Lung (tissue), 12 donors: ENCODE results near the gene KLHL36. TPM values are rescaled to one million over a fixed set of nuclear protein-coding genes. Genes with fewer than 3 reads are reported as not detected.

Experiments used
- ATAC-seq: fragments of 200-7000 bp; cut with Tn5 transposase; one replicate; pipeline ENCODE4 v1.9.1; 2020; ENCODE audit warnings: moderate number of reproducible peaks; ENCODE audit not compliant: insufficient read depth, low FRiP score
- DNase-seq, 3 donors: peaks; one replicate each; pipeline ENCODE4 v3.0.0-alpha.2; 2013 to 2017
- H3K27ac ChIP-seq, 2 donors: one replicate each; pipeline ENCODE4 v1.5.1; 2013; ENCODE audit warnings: mild to moderate bottlenecking in 2 of 2, moderate library complexity in 2 of 2, control low read depth in 1 of 2, inconsistent platforms in 1 of 2, low read depth in 1 of 2, low read length in 1 of 2
- H3K27me3 ChIP-seq, 3 donors: one replicate each; pipeline ENCODE4 v1.5.1; 2013; ENCODE audit warnings: low read length in 2 of 3; ENCODE audit not compliant: control insufficient read depth in 3 of 3, insufficient read depth in 3 of 3
- H3K36me3 ChIP-seq, 4 donors: one replicate each; pipeline ENCODE4 v1.5.1; 2013; ENCODE audit warnings: low read length in 4 of 4, mild to moderate bottlenecking in 1 of 4, moderate library complexity in 1 of 4; ENCODE audit not compliant: control insufficient read depth in 4 of 4, insufficient read depth in 4 of 4
- H3K4me1 ChIP-seq, 5 donors: one replicate each; pipeline ENCODE4 v1.5.1; 2013; ENCODE audit warnings: low read length in 5 of 5, mild to moderate bottlenecking in 2 of 5, moderate library complexity in 1 of 5; ENCODE audit not compliant: control insufficient read depth in 5 of 5, insufficient read depth in 5 of 5
- H3K4me3 ChIP-seq: one replicate; pipeline ENCODE4 v1.5.1; 2013; ENCODE audit warnings: mild to moderate bottlenecking, control low read depth, moderate library complexity
- H3K9ac ChIP-seq, 2 donors: one replicate each; pipeline ENCODE4 v1.5.1; 2013; ENCODE audit warnings: low read length in 2 of 2, control low read depth in 1 of 2; ENCODE audit not compliant: insufficient read depth in 1 of 2
- H3K9me3 ChIP-seq, 4 donors: one replicate each; pipeline ENCODE4 v1.5.1; 2013; ENCODE audit warnings: low read length in 3 of 4, mild to moderate bottlenecking in 1 of 4, moderate library complexity in 1 of 4; ENCODE audit not compliant: control insufficient read depth in 4 of 4, insufficient read depth in 3 of 4
- CTCF ChIP-seq: IDR thresholded peaks from 2 replicates; pipeline ENCODE4 v1.5.1; 2012; ENCODE audit warnings: mild to moderate bottlenecking; ENCODE audit errors: control extremely low read depth, extremely low read depth
- WGBS, 2 donors: extraction: QIAGEN DNeasy Blood & Tissue Kit; methylation state at CpG; one replicate each; pipeline ENCODE4 v1.1.7; 2013; 5-methylcytosine and 5-hydroxymethylcytosine counted together
- polyA plus RNA-seq, 2 donors: library from polyadenylated mRNA; stranded (reverse); fragments of 200-250 nt; gene quantifications; one replicate each; pipeline ENCODE4 v1.2.1, GENCODE V29; 2013
- total RNA-seq, 2 donors: library from RNA; depleted of rRNA in 1 of 2; stranded (reverse); fragments of >200 nt in 1 of 2; gene quantifications; one replicate each; pipeline ENCODE4 v1.2.1, GENCODE V29; 2014 to 2021
- donor health status: control.
- donor health status: control.
- donor health status: Bipolar disorder and iron deficiency.
- donor health status: healthy.
- donor health status: DM: yes; HTN: yes; CAD: no.

The KLHL36 gene
- total and polyA plus RNA-seq, 4 donors, result 18.1 to 52.7 (median 32.3) TPM

- H3K36me3 ChIP-seq, result no peaks in the 10 kb centered on the region
- no peaks in the 10 kb centered on the region for H3K27me3 ChIP-seq
- H3K27ac ChIP-seq, result no peak overlapping the region
- no peaks in the 10 kb centered on the region for H3K9me3 ChIP-seq
- no peak for ATAC-seq
- no peak overlapping the region for H3K9ac ChIP-seq
- peak in 2 of 3 donors; percentile 52 to 69 for DNase-seq
- WGBS, 2 donors, result 53 to 69% methylated on average over 9 of the region's 9 CpGs
- no peak for TF ChIP-seq CTCF
- H3K4me1 ChIP-seq, result peaks cover 0 to 8% (median 0%) of the 10 kb centered on the region in 5 donors
- H3K4me3 ChIP-seq, result no peak overlapping the region
Observed at GRCh38 chr16:84633622-84634021, 14.7 kb upstream of the KLHL36 start.

- H3K27ac ChIP-seq, result no peak overlapping the region
- H3K4me1 ChIP-seq, result peaks cover 0 to 8% (median 0%) of the 10 kb centered on the region in 5 donors
- WGBS, 2 donors, result 48 to 80% methylated on average over 8 of the region's 8 CpGs
- no peaks in the 10 kb centered on the region for H3K27me3 ChIP-seq
- no peak overlapping the region for H3K9ac ChIP-seq
- H3K36me3 ChIP-seq, result no peaks in the 10 kb centered on the region
- TF ChIP-seq CTCF, result no peak
- DNase-seq (no peak), ATAC-seq (no peak)
- no peak overlapping the region for H3K4me3 ChIP-seq
- no peaks in the 10 kb centered on the region for H3K9me3 ChIP-seq
Observed at GRCh38 chr16:84635702-84636101, 12.6 kb upstream of the KLHL36 start.

GRCh38 chr16:84637709-84638108 is 10.6 kb upstream of the KLHL36 start:
- Histone ChIP-seq H3K36me3 (no peaks in the 10 kb centered on the region), H3K27ac (no peak overlapping the region), H3K4me1 (peaks cover 0 to 7% (median 0%) of the 10 kb centered on the region in 5 donors), H3K4me3 (no peak overlapping the region), H3K27me3 (peaks cover 0 to 3% (median 0%) of the 10 kb centered on the region in 3 donors), H3K9me3 (no peaks in the 10 kb centered on the region), H3K9ac (no peak overlapping the region)
- TF ChIP-seq CTCF, result no peak
- no peak for ATAC-seq
- WGBS, 2 donors, result 89 to 94% methylated on average over 4 of the region's 4 CpGs
- DNase-seq, result no peak

- no peaks in the 10 kb centered on the region for H3K36me3 ChIP-seq
- no peak for DNase-seq
- no peaks in the 10 kb centered on the region for H3K9me3 ChIP-seq
- no peak for TF ChIP-seq CTCF
- H3K9ac ChIP-seq, result no peak overlapping the region
- WGBS, 2 donors, result 96% methylated on average over 8 of the region's 8 CpGs
- no peak for ATAC-seq
- no peak overlapping the region for H3K27ac ChIP-seq
- H3K27me3 ChIP-seq, result peaks cover 0 to 3% (median 0%) of the 10 kb centered on the region in 3 donors
- no peak overlapping the region for H3K4me3 ChIP-seq
- peaks cover 0 to 13% (median under 1%) of the 10 kb centered on the region in 5 donors for H3K4me1 ChIP-seq
Observed at GRCh38 chr16:84638231-84638806, 10.0 kb upstream of the KLHL36 start.
